ENCODE measurements around the gene GIPC1. TPM values are rescaled to one million over a fixed set of nuclear protein-coding genes. Genes with fewer than 3 reads are reported as not detected.

GIPC1 gene
- total and polyA plus RNA-seq, 9 of the 15 experiments (the other 6 are each of a cell fraction or from before 2014, with no cell fraction given) = 0.49 to 54.7 (median 24.8) TPM

GRCh38 chr19:14440049-14440448 is 55.9 kb downstream of the GIPC1 start (continued):
- TF ChIP-seq, protein P1, sequence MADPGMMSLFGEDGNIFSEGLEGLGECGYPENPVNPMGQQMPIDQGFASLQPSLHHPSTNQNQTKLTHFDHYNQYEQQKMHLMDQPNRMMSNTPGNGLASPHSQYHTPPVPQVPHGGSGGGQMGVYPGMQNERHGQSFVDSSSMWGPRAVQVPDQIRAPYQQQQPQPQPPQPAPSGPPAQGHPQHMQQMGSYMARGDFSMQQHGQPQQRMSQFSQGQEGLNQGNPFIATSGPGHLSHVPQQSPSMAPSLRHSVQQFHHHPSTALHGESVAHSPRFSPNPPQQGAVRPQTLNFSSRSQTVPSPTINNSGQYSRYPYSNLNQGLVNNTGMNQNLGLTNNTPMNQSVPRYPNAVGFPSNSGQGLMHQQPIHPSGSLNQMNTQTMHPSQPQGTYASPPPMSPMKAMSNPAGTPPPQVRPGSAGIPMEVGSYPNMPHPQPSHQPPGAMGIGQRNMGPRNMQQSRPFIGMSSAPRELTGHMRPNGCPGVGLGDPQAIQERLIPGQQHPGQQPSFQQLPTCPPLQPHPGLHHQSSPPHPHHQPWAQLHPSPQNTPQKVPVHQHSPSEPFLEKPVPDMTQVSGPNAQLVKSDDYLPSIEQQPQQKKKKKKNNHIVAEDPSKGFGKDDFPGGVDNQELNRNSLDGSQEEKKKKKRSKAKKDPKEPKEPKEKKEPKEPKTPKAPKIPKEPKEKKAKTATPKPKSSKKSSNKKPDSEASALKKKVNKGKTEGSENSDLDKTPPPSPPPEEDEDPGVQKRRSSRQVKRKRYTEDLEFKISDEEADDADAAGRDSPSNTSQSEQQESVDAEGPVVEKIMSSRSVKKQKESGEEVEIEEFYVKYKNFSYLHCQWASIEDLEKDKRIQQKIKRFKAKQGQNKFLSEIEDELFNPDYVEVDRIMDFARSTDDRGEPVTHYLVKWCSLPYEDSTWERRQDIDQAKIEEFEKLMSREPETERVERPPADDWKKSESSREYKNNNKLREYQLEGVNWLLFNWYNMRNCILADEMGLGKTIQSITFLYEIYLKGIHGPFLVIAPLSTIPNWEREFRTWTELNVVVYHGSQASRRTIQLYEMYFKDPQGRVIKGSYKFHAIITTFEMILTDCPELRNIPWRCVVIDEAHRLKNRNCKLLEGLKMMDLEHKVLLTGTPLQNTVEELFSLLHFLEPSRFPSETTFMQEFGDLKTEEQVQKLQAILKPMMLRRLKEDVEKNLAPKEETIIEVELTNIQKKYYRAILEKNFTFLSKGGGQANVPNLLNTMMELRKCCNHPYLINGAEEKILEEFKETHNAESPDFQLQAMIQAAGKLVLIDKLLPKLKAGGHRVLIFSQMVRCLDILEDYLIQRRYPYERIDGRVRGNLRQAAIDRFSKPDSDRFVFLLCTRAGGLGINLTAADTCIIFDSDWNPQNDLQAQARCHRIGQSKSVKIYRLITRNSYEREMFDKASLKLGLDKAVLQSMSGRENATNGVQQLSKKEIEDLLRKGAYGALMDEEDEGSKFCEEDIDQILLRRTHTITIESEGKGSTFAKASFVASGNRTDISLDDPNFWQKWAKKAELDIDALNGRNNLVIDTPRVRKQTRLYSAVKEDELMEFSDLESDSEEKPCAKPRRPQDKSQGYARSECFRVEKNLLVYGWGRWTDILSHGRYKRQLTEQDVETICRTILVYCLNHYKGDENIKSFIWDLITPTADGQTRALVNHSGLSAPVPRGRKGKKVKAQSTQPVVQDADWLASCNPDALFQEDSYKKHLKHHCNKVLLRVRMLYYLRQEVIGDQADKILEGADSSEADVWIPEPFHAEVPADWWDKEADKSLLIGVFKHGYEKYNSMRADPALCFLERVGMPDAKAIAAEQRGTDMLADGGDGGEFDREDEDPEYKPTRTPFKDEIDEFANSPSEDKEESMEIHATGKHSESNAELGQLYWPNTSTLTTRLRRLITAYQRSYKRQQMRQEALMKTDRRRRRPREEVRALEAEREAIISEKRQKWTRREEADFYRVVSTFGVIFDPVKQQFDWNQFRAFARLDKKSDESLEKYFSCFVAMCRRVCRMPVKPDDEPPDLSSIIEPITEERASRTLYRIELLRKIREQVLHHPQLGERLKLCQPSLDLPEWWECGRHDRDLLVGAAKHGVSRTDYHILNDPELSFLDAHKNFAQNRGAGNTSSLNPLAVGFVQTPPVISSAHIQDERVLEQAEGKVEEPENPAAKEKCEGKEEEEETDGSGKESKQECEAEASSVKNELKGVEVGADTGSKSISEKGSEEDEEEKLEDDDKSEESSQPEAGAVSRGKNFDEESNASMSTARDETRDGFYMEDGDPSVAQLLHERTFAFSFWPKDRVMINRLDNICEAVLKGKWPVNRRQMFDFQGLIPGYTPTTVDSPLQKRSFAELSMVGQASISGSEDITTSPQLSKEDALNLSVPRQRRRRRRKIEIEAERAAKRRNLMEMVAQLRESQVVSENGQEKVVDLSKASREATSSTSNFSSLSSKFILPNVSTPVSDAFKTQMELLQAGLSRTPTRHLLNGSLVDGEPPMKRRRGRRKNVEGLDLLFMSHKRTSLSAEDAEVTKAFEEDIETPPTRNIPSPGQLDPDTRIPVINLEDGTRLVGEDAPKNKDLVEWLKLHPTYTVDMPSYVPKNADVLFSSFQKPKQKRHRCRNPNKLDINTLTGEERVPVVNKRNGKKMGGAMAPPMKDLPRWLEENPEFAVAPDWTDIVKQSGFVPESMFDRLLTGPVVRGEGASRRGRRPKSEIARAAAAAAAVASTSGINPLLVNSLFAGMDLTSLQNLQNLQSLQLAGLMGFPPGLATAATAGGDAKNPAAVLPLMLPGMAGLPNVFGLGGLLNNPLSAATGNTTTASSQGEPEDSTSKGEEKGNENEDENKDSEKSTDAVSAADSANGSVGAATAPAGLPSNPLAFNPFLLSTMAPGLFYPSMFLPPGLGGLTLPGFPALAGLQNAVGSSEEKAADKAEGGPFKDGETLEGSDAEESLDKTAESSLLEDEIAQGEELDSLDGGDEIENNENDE (IDR thresholded peaks at IDR 0.05; ENCODE audit: low read depth, low read length) = no peak
- no peak for TF ChIP-seq ZC3H8 (IDR thresholded peaks at IDR 0.05)
- TF ChIP-seq ID3 (CRISPR knock-in tag; IDR thresholded peaks at IDR 0.05) = no peak
- peak; percentile 62; the same call in 1 of the 2 replicates for TF ChIP-seq ID3 (tag; IDR thresholded peaks at IDR 0.05)
- TF ChIP-seq, protein P2, sequence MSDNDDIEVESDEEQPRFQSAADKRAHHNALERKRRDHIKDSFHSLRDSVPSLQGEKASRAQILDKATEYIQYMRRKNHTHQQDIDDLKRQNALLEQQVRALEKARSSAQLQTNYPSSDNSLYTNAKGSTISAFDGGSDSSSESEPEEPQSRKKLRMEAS (CRISPR knock-in tag; IDR thresholded peaks at IDR 0.05) = peak; percentile 54; the same call in 1 of the 2 replicates
- peak; percentile 61; the same call in 1 of the 2 replicates for TF ChIP-seq ZNF766 (CRISPR knock-in tag; conservative IDR thresholded peaks at IDR 0.05)
- TF ChIP-seq ELF2 (CRISPR knock-in tag; IDR thresholded peaks at IDR 0.05) = peak; percentile 66; the same call in 1 of the 2 replicates
- peak; percentile 47; the same call in 1 of the 2 replicates for TF ChIP-seq MTA3 (IDR thresholded peaks at IDR 0.05; ENCODE audit: borderline replicate concordance)
- TF ChIP-seq CCNT2 (IDR thresholded peaks at IDR 0.05; ENCODE audit: borderline replicate concordance, extremely low read depth, insufficient read length, low read depth, low read length) = no peak
- TF ChIP-seq ATF4 (CRISPR knock-in tag; IDR thresholded peaks at IDR 0.05) = 0 out of 2 replicates have a peak, but pooled peaks have one; percentile 35
- TF ChIP-seq, protein P3, sequence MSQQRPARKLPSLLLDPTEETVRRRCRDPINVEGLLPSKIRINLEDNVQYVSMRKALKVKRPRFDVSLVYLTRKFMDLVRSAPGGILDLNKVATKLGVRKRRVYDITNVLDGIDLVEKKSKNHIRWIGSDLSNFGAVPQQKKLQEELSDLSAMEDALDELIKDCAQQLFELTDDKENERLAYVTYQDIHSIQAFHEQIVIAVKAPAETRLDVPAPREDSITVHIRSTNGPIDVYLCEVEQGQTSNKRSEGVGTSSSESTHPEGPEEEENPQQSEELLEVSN (IDR thresholded peaks at IDR 0.05; ENCODE audit: borderline replicate concordance in 1 of 2, extremely low read depth in 1 of 2, insufficient read depth in 1 of 2, insufficient read length in 1 of 2, low read depth in 1 of 2, low read length in 1 of 2, poor library complexity in 1 of 2, severe bottlenecking in 1 of 2) = no peak
- TF ChIP-seq KDM5B (IDR thresholded peaks at IDR 0.05; ENCODE audit: insufficient replicate concordance, low read depth, low read length) = no peak
- no peak for TF ChIP-seq MCM5 (IDR thresholded peaks at IDR 0.05; ENCODE audit: low read depth)

Measured in K562 (cell line).